Prostate gland (tissue), 2 donors: ENCODE measurements around the gene PRKX. TPM values are rescaled to one million over a fixed set of nuclear protein-coding genes. Genes with fewer than 3 reads are reported as not detected.
"Not testable (repeated sequence)": the region's sequence is repeated elsewhere in the genome, so short reads cannot be mapped to it uniquely, and the experiment has no call there.

Source experiments
- DNase-seq: peaks from one replicate; pipeline ENCODE4 v3.0.0-alpha.2; 2019; ENCODE audit warnings: low spot score
- H3K27ac ChIP-seq, 2 donors: fragments of 200-600 bp; sonication (generic); 2 replicates each; pipeline ENCODE4 v1.5.1; 2017 to 2019
- H3K27me3 ChIP-seq: fragments of 200-600 bp; sonication (generic); replicated peaks from 2 replicates; pipeline ENCODE4 v1.5.1; 2019; ENCODE audit not compliant: insufficient read depth
- H3K36me3 ChIP-seq, 2 donors: fragments of 200-600 bp; sonication (generic); 1 replicate in 1 of 2; 2 replicates in 1 of 2; pipeline versions ENCODE4 v1.5.1 to v1.8.1; 2017 to 2019
- H3K4me1 ChIP-seq: fragments of 200-600 bp; sonication (generic); replicated peaks from 2 replicates; pipeline ENCODE4 v1.5.1; 2019
- H3K4me3 ChIP-seq, 2 donors: fragments of 200-600 bp; sonication (generic); 2 replicates each; pipeline ENCODE4 v1.5.1; 2017 to 2019
- H3K9me3 ChIP-seq: fragments of 200-600 bp; sonication (generic); 2 replicates; pipeline ENCODE4 v1.5.1; 2017
- POLR2A ChIP-seq: fragments of 450-650 bp; IDR thresholded peaks from one replicate; pipeline ENCODE4 v1.6.1; 2016; ENCODE audit warnings: antibody characterized with exemption, mild to moderate bottlenecking
- POLR2AphosphoS5 ChIP-seq: sonication (generic); formaldehyde crosslinking; IDR thresholded peaks from one replicate; pipeline ENCODE4 v1.6.1; 2017; ENCODE audit warnings: antibody characterized with exemption
- WGBS: methylation state at CpG from one replicate; pipeline ENCODE4 v1.1.5; 2018; 5-methylcytosine and 5-hydroxymethylcytosine counted together
- intact Hi-C: fragments of 100-400 bp; cut with DNase I; formaldehyde crosslinking; loops from one replicate; pipeline ENCODE4 v1.14.2; 2022
- total RNA-seq, 2 donors: library from RNA; depleted of rRNA; stranded (reverse); fragments of >200 nt; gene quantifications; one replicate each; pipeline ENCODE4 v1.1.0, GENCODE V29; 2016
- TF ChIP-seq, protein P1 (sequence below), 4 experiments: fragments of 200-600 bp in 2 of 4; fragments of 450-650 bp in 2 of 4; sonication (generic) in 2 of 4; IDR thresholded peaks; 1 replicate in 3 of 4; 2 replicates in 1 of 4; pipeline ENCODE4 v1.5.1; 2016 to 2019; ENCODE audit warnings: antibody characterized with exemption in 4 of 4, mild to moderate bottlenecking in 2 of 4, moderate library complexity in 2 of 4

The PRKX gene
- total RNA-seq, 2 donors from 2014 or later, result 17.7 to 30.5 TPM

DNA sequence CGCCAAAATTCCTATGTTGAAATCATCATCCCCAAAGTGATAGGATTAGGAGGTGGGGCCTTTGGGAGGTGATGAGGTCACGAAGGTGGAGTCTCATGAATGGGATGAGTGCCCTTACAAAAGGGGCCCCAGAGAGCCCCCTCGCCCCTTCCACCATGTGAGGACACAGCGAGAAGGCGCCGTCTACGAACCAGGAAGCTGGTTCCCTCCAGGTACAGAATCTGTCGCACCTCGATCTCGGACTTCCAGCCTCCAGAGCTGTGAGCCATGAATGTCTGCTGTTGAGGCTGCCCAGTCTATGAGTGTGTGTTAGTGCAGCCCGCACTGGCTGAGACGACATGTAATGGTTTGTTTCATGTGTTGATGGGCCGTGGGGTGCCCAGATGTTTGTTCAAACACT is 60.3 kb downstream of the PRKX start:
- TF ChIP-seq POLR2AphosphoS5 (no peak), POLR2A (no peak)
- TF ChIP-seq, protein P1, sequence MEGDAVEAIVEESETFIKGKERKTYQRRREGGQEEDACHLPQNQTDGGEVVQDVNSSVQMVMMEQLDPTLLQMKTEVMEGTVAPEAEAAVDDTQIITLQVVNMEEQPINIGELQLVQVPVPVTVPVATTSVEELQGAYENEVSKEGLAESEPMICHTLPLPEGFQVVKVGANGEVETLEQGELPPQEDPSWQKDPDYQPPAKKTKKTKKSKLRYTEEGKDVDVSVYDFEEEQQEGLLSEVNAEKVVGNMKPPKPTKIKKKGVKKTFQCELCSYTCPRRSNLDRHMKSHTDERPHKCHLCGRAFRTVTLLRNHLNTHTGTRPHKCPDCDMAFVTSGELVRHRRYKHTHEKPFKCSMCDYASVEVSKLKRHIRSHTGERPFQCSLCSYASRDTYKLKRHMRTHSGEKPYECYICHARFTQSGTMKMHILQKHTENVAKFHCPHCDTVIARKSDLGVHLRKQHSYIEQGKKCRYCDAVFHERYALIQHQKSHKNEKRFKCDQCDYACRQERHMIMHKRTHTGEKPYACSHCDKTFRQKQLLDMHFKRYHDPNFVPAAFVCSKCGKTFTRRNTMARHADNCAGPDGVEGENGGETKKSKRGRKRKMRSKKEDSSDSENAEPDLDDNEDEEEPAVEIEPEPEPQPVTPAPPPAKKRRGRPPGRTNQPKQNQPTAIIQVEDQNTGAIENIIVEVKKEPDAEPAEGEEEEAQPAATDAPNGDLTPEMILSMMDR (IDR thresholded peaks at IDR 0.05), result no peak
- no peak for DNase-seq
- H3K27ac ChIP-seq, result no peak overlapping the region
- intact Hi-C loops, result loop anchor here (5.0 kb wide), 1 partner anchor 159 kb away; no protein-coding TSS in a partner anchor
- H3K9me3 ChIP-seq, result no peaks in the 10 kb centered on the region
- no peaks in the 10 kb centered on the region for H3K36me3 ChIP-seq
- WGBS, result 98% methylated on average over 13 of the region's 13 CpGs
- H3K27me3 ChIP-seq, result no peaks in the 10 kb centered on the region
- no peaks in the 10 kb centered on the region for H3K4me1 ChIP-seq
- no peak overlapping the region for H3K4me3 ChIP-seq

GRCh38 chrX:3651277-3651676 is 62.2 kb downstream of the PRKX start:
- no peak for DNase-seq
- TF ChIP-seq, protein P1 (IDR thresholded peaks at IDR 0.05), result peak; percentile 10 to 52 (median 38)
- no peak for TF ChIP-seq POLR2A
- TF ChIP-seq POLR2AphosphoS5, result no peak
- no peaks in the 10 kb centered on the region for H3K36me3 ChIP-seq
- intact Hi-C loops, result loop anchor here (5.0 kb wide), 1 partner anchor 161 kb away; no protein-coding TSS in a partner anchor
- 14% methylated on average over 3 of the region's 3 CpGs for WGBS
- no peak overlapping the region for H3K4me3 ChIP-seq
- H3K27ac ChIP-seq, result no peak overlapping the region
- H3K9me3 ChIP-seq, result no peaks in the 10 kb centered on the region
- H3K27me3 ChIP-seq, result no peaks in the 10 kb centered on the region
- H3K4me1 ChIP-seq, result no peaks in the 10 kb centered on the region

GRCh38 chrX:3648084-3648483 is 65.4 kb downstream of the PRKX start:
- 100% methylated on average over 2 of the region's 2 CpGs for WGBS

DNA sequence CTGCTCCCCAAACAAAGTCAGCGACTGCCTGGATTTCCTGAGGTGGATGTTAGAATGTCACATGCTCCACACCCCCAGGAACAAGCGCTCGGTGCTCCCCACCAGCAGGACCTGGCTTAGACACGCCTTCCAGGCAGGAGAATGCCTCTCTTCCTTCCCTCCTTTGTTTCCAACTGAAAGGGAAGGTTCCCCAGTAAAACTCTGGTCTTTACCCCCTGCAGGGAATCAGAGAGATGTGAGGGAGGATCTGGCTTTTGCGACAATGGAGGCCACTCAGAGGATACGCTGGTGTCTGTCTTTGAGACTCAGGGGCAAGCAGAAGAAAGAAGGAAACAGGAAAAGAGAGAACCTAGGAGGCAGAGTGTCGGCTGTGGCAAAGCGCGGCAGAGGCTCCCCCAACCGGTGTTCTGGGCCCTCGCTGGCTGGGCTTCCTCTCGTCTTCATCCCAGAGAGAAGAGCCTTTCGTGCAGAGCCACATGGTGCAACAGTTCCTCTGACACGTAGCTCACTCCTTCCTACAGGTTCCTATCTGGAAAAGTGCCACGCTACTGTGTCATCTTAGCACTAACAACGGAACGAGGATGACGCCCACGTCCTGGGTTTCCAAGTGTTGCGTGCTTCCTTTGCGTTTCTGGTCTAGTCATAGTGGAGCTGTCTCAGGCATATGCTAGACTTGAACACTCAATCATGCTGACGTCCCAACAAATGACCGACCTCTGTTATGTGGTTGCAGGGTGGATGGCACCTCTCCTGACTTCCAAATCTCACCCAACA is 73.4 kb downstream of the PRKX start:
- H3K36me3 ChIP-seq, H3K4me1 ChIP-seq, H3K4me3 ChIP-seq, DNase-seq, H3K9me3 ChIP-seq, H3K27ac ChIP-seq, H3K27me3 ChIP-seq: not testable (repeated sequence)
- 76% methylated on average over 19 of the region's 23 CpGs for WGBS
- intact Hi-C loops, result loop anchor here (10.0 kb wide), 1 partner anchor 525 kb away; no protein-coding TSS in a partner anchor

More at GRCh38 chrX:3648084-3648483, 65.4 kb downstream of the PRKX start:
- H3K36me3 ChIP-seq, result no peaks in the 10 kb centered on the region
- TF ChIP-seq, protein P1 (IDR thresholded peaks at IDR 0.05), result no peak
- TF ChIP-seq POLR2AphosphoS5 (no peak), POLR2A (no peak)
- no peaks in the 10 kb centered on the region for H3K27me3 ChIP-seq
- H3K4me3 ChIP-seq, result no peak overlapping the region
- intact Hi-C loops, result no loop called here
- no peaks in the 10 kb centered on the region for H3K4me1 ChIP-seq
- H3K27ac ChIP-seq, result no peak overlapping the region
- no peaks in the 10 kb centered on the region for H3K9me3 ChIP-seq
- no peak for DNase-seq

GRCh38 chrX:3639236-3639635 is 74.2 kb downstream of the PRKX start:
- 90% methylated on average over 1 of the region's 2 CpGs for WGBS
- no peaks in the 10 kb centered on the region for H3K36me3 ChIP-seq
- intact Hi-C loops, result loop anchor here (10.0 kb wide), 1 partner anchor 524 kb away; no protein-coding TSS in a partner anchor

More at GRCh38 chrX:3639236-3639635, 74.2 kb downstream of the PRKX start:
- no peaks in the 10 kb centered on the region for H3K9me3 ChIP-seq
- no peak for DNase-seq
- TF ChIP-seq, protein P1 (IDR thresholded peaks at IDR 0.05), result no peak
- TF ChIP-seq POLR2A, result no peak
- no peak for TF ChIP-seq POLR2AphosphoS5
- H3K4me1 ChIP-seq, result no peaks in the 10 kb centered on the region
- no peaks in the 10 kb centered on the region for H3K27me3 ChIP-seq
- H3K27ac ChIP-seq, result no peak overlapping the region
- no peak overlapping the region for H3K4me3 ChIP-seq
